Suprapubic skin (tissue), 3 donors: Measurements from ENCODE around the gene INS.
"Not testable (repeated sequence)": the region's sequence is repeated elsewhere in the genome, so short reads cannot be mapped to it uniquely, and the experiment has no call there.

Experiments used
- CTCF ChIP-seq, 2 donors: fragments of 200-600 bp in 1 of 2; fragments of 450-650 bp in 1 of 2; sonication (generic) in 1 of 2; IDR thresholded peaks; one replicate each; pipeline ENCODE4 v1.5.1; 2016 to 2019; ENCODE audit warnings: antibody characterized with exemption in 2 of 2, mild to moderate bottlenecking in 1 of 2, moderate library complexity in 1 of 2
- POLR2A ChIP-seq, 2 donors: fragments of 450-650 bp; IDR thresholded peaks; one replicate each; pipeline ENCODE4 v1.6.1; 2017; ENCODE audit warnings: antibody characterized with exemption in 2 of 2, mild to moderate bottlenecking in 2 of 2, moderate library complexity in 2 of 2

- TF ChIP-seq CTCF, POLR2A (IDR thresholded peaks at IDR 0.05): not testable (repeated sequence)
Measured at GRCh38 chr11:2193888-2194595, 33.0 kb upstream of the INS start.
